GM12873 (cell line): ENCODE data around the gene PEX11B.

ENCODE experiments used
- CTCF ChIP-seq: IDR thresholded peaks from 2 replicates; pipeline ENCODE4 v1.5.1; 2012; ENCODE audit warnings: low read depth, mild to moderate bottlenecking, moderate library complexity, low read length, control low read depth; ENCODE audit not compliant: insufficient read depth; ENCODE audit errors: missing control alignments

Gene PEX11B

GRCh38 chr1:145887631-145888030 is 30.9 kb downstream of the PEX11B start:
- TF ChIP-seq CTCF, result no peak

GRCh38 chr1:145886816-145887215 is 31.7 kb downstream of the PEX11B start:
- TF ChIP-seq CTCF, result no peak

GRCh38 chr1:145886390-145886789 is 32.1 kb downstream of the PEX11B start:
- no peak for TF ChIP-seq CTCF

GRCh38 chr1:145885738-145886287 is 32.7 kb downstream of the PEX11B start, which contains the start of gene ANKRD35:
Gene ANKRD35, minus strand, starts transcription at chr1:145885866. Its CDS starts 108 bp downstream, at chr1:145885758.
- TF ChIP-seq CTCF, result no peak

GRCh38 chr1:145884675-145885074 is 33.8 kb downstream of the PEX11B start:
- no peak for TF ChIP-seq CTCF

- no peak for TF ChIP-seq CTCF
These were observed 38.7 kb downstream of the PEX11B start for GRCh38 chr1:145879775-145880174.

GRCh38 chr1:145878724-145879123 is 39.8 kb downstream of the PEX11B start:
- TF ChIP-seq CTCF, result no peak
